DND-41 (cell line): ENCODE results near the gene EIF5B.

Experiments used
- CTCF ChIP-seq: IDR thresholded peaks from 2 replicates; pipeline ENCODE4 v1.5.1; 2012; ENCODE audit warnings: borderline replicate concordance, low read length, moderate library complexity, mild to moderate bottlenecking; ENCODE audit not compliant: poor library complexity, severe bottlenecking; ENCODE audit errors: extremely low read depth
- EZH2 ChIP-seq: IDR thresholded peaks from 3 replicates; pipeline ENCODE4 v1.6.1; 2012; ENCODE audit warnings: borderline replicate concordance, low read depth, mild to moderate bottlenecking, moderate library complexity, low read length, inconsistent platforms; ENCODE audit not compliant: severe bottlenecking

- no peak for TF ChIP-seq EZH2
- TF ChIP-seq CTCF, result no peak
These were observed 37.6 kb upstream of the EIF5B start for GRCh38 chr2:99299580-99299979.
